A204.1 (cell line): ENCODE data around the gene RSPH1.

Experiments
- FAIRE-seq: peaks from 2 replicates; lab custom pipeline; 2012; peaks lifted over from hg19 to GRCh38; lab: Jason Lieb, UNC

The RSPH1 gene

DNA sequence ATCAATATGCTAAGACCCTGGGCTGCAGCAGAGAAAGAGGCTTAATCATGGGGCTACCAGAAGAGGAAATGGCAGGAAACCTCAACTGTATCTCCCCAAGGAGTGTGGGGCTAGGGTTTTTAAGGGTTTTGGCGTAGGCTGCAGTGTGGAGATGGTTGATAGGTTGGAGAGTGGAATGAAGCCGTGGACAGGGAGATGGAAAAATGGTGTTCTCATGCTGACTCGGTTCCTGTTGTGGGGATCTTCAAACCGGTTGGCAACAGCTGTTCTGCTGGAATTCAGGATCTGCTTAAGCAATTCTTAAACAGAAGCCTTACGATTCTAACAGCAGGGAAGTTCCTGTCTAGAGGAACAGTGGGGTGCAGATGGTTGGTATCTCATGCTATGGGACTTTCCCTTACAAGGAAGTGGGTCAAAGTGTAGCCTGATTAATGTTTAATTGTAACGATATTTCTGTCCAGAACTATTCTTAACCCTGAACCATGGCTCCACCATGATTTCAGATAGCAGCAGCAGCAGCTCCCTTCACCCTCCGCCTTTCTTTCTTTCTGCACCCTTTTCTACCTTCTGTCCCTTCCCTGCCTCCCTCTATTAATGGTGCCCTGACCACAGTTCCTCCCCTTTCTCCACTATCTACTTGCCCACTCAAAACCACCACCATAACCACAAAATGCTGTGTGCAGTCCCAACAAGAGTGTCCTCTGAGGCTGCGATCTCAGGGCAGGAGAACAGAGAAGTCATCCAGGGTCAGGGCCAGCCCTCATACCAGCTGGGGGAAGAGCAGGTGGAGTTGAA is 30.8 kb downstream of the RSPH1 start:
- FAIRE-seq, result no peak

DNA sequence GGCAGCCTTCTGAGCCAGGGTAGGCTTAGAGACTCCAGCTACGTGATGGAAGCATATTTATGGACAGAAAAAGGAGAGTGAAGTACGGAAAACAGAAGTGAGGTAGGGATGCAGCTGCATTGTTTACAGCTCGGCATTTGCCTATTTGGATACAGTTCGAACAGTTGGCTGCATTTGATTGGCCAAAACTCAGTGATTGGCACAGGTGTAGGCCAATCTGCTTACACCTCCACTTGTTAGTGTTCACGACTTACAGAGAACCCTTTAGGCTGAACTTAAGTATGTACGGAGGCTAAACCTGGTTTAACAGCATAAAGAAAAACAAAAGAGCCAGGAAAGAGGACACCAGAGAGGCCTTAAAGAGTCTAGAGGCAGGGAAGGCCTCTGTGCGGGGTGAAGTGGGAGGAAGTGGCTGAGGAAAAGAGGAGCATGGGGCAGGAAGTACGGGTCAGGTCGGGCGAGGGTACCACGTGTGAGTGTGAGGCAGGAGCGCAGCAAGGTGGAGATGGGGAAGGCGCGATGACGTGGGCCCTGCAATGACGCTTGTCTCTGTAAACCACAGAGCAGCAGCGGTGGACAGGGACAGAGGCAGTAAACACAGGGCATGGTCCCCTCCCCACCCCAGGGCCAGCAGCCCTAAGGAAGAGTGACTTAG is 32.0 kb downstream of the RSPH1 start:
- FAIRE-seq, result no peak

DNA sequence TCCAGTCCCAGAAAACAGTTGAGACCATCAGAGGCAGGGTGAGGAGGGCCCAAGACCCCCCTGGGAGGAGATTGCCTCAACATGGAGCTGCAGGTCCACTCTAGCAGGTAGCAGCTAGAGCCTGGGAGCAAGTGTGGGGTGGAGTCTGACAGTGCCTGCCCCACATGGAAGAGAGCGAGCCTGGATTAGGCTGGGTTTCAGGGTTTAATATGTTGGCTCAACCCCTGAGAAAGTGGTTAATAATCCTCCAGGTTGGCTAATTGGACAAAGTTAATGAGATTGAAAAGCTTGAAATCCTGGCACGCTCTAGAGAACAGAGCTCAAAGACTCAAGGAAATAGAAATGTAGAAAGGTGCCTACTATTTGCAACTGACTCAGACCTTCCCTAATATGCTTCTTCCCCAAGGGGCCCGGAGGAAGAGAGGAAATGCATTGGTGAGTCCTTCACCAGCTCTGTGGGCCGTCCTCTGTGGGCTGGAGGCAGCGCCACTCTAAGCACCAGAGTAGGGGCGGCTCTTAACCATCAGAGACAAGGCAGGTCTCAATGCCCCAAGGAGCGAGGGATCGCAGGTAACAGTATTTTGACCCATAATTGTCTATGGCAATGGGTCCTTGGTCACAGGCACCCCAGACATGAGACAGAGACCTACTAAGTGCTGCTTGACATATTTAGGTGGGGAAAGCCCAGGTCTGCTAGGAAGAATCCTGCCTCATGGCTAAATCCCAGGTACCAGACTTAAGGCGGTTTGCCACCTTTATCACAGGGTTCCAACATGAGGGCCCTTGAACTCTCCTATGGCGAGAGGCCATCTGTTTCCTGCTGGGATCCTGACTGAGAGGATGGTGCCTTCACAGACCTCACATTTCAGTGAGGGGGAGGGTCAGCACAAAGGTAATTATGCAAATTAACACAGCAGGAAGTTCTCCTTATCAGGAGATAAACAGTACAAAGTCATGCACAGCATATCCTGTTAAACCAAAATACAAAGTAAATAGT is 33.8 kb downstream of the RSPH1 start:
- FAIRE-seq, result no peak

DNA sequence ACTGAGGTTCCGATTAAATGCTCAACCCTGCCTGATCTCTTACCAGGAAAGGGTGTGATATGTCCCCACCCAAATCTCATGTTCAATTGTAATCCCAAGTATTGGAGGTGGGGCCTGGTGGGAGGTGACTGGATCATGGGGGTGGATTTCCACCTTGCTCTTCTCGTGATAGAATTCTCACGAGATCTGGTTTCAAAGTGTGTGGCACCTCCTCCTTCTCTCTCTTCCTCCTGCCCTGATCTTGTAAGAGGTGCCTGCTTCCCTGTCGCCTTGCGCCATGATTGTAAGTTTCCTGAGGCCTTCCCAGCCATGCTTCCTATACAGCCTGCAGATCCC is 34.9 kb downstream of the RSPH1 start:
- no peak for FAIRE-seq

DNA sequence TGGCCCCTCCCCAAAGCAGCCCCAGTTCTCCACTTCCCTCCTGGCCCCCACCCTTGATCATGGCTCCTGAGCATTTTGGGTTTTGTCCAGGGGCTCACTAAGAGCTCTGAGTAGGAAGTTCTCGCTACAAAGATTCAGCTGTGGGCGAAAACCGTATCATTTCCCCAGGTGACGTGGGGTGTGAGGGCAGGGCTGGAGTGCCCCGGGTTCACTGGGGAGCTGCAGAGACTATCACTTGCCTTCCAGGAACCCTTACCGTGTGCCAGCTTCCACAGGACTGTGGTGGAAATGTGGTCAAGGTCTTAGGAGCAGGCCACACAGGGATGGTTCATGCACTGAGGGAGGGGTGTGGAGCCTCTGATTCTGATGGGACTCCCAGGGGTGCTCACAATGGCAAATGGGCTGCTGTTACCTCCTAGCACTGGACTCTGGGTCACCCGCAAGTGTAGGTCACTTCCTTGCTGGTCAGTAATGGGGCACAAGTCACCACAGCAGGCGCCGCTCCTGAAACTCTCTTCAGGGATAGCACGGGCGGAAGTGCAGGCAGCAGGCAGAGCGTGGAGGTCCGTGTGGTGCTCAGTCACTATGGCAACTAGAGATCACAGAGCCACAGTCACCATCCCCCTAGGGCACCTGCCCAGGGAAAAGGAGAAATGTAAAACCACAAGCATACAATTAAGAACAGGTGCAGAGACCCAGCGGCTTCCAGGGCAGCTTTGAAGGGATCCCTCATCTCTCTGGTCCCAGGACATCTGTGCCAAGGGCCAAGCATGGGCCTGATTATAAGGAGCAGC is 35.4 kb downstream of the RSPH1 start:
- no peak for FAIRE-seq

DNA sequence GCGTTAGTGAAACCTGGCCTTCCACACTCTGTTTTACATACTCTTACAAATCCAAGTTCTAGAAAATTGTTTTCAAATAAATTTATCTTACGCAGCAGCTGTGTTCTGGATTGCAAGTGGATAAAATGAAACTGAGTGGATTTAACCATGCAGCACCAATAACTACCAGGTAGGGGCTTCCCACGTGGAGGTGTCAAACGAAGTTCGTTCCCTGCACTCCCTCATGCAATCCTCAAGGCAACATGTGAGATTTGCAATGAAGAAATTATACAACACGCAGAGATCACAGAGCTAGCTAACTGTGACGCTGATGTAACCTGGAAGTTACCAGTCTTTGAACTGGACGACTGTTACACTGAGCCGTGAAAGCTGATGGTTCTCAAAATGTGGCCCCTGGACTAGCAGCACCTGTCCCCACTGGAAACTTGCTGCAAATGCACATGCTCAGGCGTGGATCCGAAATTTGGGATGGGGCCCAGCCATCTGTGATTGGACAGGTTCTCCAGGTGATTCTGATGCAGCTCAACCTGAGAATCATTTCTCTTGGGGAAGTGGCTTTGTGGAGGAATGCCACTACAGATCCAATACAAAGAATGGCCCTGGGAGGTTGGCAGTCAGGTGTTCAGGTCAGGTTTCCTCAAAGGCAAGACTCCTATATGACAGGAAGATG is 36.3 kb downstream of the RSPH1 start:
- no peak for FAIRE-seq

DNA sequence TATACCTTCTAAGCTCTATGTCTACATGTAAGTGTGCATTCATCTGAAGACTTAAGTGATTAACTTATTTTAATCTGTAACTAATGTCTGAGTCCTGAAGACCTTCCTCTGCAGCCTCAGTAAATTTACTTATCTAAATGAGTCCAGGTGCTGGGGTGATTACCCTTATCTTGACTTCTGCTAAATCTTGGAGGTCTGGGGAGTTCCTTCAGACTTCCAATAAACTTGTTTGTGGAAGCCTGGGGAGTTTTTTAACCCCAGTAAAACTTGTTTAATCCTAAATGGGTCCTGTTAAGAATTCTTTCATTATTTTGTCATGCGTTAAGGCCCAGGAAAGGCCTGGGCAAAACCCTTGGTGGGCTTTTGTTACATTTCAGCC is 37.0 kb downstream of the RSPH1 start:
- no peak for FAIRE-seq

GRCh38 chr21:42456457-42456856 is 39.6 kb downstream of the RSPH1 start:
- FAIRE-seq, result no peak

GRCh38 chr21:42455754-42456440 is 40.1 kb downstream of the RSPH1 start:
- no peak for FAIRE-seq

DNA sequence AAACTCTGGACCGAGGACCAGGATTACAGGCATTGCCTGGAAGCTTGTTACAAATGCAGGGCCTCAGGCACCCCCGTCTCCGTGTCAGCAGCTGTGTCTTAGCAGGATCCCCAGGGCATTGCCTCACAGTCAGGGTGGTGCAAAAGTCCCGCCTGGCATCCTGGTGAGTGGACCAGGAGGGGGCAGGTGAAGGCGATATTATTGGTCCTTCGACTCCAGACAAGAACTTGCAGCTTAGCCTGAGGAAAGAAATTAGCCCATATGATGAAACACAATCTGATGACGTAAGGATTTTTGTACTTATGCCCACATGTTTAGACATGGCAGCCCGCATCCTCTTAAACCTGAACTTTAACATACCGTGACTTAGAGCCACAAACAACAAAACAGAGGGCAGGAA is 40.8 kb downstream of the RSPH1 start:
- no peak for FAIRE-seq

DNA sequence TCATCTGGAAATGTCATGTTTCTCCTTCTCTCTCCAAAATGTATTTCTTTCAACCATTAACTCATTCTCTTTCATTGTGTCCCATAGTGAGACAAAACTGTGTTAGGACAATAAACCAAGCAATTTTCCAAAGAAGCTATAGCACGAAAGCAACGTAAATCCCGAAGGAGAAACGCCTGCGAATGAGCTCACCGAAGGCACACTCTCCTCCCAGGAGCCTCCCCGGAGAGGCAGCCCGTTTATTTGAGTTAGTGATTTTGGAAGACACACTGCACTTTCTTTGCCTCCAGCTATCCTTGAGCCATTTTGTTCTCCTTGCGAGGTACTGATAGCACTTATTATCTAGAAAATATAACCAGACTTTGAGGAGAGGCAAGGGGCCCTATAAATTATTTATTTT is 41.2 kb downstream of the RSPH1 start:
- no peak for FAIRE-seq

- FAIRE-seq, result no peak
Measured at GRCh38 chr21:42453986-42454570, 41.9 kb downstream of the RSPH1 start.

DNA sequence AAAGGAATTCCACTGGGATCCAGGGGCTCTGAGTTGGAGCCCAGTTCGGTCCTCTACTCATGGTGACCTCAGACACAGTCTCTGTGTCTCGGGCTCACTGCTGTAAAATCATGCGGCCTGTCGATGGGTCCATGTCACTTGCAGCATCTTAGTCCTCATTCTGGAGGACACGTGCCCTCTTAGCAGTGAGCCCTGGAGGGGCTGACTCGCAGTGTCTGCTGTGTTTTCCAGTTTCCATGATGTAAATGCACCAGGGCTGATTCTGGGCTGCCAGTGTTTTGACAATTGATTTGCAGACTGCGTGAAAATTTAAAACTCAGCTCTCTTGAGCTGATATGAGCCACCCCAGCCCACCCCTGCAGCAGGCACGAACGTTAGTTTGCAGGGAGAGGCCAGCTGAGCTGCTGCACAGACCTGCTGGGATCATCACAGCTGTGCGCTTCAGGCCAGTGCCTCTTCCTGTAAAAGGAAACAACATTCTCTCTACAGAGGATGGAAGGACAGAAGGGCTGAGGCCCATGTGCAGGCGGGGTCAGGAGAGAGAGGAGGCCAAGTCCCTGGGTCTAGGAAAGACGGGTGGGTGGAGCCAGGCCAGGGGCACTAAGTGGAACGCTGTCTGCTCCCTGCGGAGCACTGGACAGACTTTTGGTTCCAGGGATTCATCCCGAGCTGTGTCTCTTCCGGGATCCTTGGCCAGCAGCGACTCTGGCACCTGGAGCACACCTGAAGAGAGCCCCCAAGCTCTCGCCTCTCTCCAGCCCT is 42.6 kb downstream of the RSPH1 start:
- FAIRE-seq, result no peak

DNA sequence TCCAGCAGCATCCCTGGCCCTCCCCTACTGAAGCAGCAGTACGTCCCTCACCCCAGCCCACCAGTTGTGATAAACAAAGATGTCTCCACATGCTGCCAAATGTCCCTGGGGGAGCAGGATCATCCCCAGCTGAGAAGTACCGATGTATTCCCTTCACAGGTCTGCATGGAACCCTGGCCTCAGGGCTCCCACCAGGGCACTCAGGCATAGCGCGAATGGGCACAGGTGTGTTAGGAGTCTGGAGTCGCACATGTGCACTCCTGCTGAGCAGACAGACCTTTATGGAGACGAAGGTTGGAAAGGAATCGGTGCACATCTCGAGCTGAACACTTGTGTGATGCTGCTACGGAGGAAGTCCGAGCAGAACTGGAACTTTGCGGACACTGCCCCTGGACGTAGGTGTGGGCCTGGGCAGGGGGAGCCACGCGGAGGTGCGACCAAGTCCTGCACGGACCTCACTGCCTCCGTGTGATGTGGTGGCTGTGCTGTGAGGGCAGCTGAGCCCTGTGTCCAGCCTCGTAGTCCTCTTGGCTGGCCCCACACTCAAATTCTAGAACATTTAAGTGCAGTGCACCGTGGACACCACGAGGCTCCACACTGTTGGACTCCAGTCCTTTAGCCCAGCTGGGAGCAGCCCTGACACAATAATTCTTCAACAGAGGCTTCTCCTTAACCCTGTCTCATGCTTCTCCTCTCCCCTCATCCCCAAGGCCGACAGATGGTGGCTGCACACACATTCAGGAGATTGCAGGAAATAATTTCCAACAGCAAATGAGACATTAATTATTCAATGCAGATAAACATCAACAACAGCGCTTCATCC is 43.4 kb downstream of the RSPH1 start:
- FAIRE-seq, result no peak

GRCh38 chr21:42451941-42452340 is 44.1 kb downstream of the RSPH1 start:
- FAIRE-seq, result no peak

DNA sequence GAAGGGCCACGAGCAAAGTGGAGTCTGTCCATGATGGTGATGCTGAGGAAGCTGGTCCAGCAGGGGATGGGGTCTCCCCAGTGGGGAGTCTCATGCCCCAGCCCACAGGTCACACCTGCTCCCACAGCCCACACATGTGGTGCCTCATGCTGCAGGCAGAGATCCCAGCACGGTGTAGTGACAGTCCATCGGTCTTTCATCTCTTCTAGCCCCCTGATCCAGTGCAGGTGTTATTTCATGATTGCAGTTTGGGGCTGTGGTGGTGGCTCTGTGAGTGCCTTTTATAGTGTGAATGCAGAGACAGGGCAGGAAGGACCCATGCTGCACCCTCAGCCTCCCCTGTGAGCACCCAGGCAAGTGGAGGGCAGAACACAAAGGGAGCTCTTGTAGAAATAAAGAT is 47.3 kb downstream of the RSPH1 start:
- FAIRE-seq, result no peak

GRCh38 chr21:42447732-42448131 is 48.3 kb downstream of the RSPH1 start:
- FAIRE-seq, result no peak

- no peak for FAIRE-seq
Measured at GRCh38 chr21:42447182-42447581, 48.8 kb downstream of the RSPH1 start.

GRCh38 chr21:42446531-42446930 is 49.5 kb downstream of the RSPH1 start:
- FAIRE-seq, result no peak
